ENCODE measurements around the gene LRSAM1. TPM values are rescaled to one million over a fixed set of nuclear protein-coding genes. Genes with fewer than 3 reads are reported as not detected.

LRSAM1 gene
- total and polyA plus RNA-seq, 7 donors, result 8.3 to 17.7 (median 13.3) TPM

DNA sequence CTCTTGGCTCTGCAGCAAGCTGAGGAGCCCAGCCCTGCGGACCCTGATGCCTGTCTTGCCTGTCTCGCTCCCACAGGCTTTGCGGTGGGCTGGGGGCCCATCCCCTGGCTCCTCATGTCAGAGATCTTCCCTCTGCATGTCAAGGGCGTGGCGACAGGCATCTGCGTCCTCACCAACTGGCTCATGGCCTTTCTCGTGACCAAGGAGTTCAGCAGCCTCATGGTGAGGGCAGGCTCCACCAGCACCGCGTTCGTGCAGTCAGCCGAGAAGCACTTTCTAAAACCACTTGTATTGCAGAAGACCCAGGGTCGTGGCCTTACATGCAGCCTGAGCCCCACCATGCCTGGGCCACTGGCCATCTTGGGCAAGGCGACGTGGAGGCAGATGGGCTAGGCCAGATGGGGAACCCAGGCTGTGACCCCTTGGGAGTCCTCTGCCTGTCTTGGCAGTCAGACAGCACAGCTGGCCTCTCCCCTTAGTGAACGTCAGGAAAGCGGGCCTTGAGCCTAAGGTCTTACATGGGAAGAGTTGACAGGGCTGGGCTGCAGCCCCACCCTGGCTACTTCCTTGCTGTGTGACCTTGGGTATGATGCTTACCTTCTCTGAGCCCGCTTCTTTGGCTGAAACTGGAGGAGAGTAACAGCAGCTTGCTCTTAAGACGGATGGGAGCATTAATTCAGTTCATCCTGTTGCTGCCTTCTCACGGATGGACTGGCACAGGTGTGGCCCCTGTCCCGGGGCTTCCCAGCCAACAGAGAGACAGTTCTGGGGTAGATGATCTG lies 45.8 kb upstream of the LRSAM1 start:
- TF ChIP-seq, protein P1, sequence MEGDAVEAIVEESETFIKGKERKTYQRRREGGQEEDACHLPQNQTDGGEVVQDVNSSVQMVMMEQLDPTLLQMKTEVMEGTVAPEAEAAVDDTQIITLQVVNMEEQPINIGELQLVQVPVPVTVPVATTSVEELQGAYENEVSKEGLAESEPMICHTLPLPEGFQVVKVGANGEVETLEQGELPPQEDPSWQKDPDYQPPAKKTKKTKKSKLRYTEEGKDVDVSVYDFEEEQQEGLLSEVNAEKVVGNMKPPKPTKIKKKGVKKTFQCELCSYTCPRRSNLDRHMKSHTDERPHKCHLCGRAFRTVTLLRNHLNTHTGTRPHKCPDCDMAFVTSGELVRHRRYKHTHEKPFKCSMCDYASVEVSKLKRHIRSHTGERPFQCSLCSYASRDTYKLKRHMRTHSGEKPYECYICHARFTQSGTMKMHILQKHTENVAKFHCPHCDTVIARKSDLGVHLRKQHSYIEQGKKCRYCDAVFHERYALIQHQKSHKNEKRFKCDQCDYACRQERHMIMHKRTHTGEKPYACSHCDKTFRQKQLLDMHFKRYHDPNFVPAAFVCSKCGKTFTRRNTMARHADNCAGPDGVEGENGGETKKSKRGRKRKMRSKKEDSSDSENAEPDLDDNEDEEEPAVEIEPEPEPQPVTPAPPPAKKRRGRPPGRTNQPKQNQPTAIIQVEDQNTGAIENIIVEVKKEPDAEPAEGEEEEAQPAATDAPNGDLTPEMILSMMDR (IDR thresholded peaks at IDR 0.05), result no peak
- no peaks in the 10 kb centered on the region for H3K27me3 ChIP-seq (ENCODE audit: insufficient read depth in 3 of 3, low read length in 2 of 3)
- H3K9me3 ChIP-seq, result no peaks in the 10 kb centered on the region
- peaks cover 0 to 68% of the 10 kb centered on the region in 2 donors for H3K36me3 ChIP-seq (ENCODE audit: insufficient read depth in 1 of 2, low read depth in 1 of 2)
- ATAC-seq (peak in 2 of 4 donors; percentile 34 to 45), DNase-seq (peak in 1 of 2 donors; percentile 81)
- no peak overlapping the region for H3K4me3 ChIP-seq
- no peak overlapping the region for H3K27ac ChIP-seq
- H3K4me1 ChIP-seq, result no peaks in the 10 kb centered on the region
- intact Hi-C loops (cut with DNase I), result no loop called here
- 66 to 73% (median 69%) methylated on average over 20 of the region's 20 CpGs for WGBS, 3 donors

DNA sequence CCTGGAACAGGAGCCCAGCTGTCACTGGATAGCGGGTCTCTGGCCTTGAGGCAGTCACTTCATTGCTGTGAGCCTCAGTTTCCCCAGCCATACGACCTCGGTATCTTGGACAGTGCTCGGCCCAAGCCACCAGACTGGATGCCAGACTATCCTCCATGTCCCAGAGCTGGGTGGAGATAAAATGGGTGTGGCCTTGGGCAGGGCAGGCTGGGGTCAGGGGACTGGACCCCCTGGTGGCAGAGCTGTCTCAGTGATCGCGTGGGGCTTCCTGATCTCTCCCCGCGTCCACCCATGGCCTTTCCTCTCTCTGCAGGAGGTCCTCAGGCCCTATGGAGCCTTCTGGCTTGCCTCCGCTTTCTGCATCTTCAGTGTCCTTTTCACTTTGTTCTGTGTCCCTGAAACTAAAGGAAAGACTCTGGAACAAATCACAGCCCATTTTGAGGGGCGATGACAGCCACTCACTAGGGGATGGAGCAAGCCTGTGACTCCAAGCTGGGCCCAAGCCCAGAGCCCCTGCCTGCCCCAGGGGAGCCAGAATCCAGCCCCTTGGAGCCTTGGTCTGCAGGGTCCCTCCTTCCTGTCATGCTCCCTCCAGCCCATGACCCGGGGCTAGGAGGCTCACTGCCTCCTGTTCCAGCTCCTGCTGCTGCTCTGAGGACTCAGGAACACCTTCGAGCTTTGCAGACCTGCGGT lies 44.4 kb upstream of the LRSAM1 start:
- no peak overlapping the region for H3K4me3 ChIP-seq
- H3K27me3 ChIP-seq (ENCODE audit: insufficient read depth in 3 of 3, low read length in 2 of 3), result no peaks in the 10 kb centered on the region
- 78 to 82% (median 82%) methylated on average over 12 to 13 of the region's 13 CpGs for WGBS, 3 donors
- ATAC-seq, result no peak
- H3K36me3 ChIP-seq (ENCODE audit: insufficient read depth in 1 of 2, low read depth in 1 of 2), result peaks cover 0 to 54% of the 10 kb centered on the region in 2 donors
- TF ChIP-seq, protein P1 (IDR thresholded peaks at IDR 0.05), result no peak
- no peak overlapping the region for H3K27ac ChIP-seq
- no peaks in the 10 kb centered on the region for H3K9me3 ChIP-seq
- intact Hi-C loops (cut with DNase I), result no loop called here
- no peaks in the 10 kb centered on the region for H3K4me1 ChIP-seq
- no peak for DNase-seq

DNA sequence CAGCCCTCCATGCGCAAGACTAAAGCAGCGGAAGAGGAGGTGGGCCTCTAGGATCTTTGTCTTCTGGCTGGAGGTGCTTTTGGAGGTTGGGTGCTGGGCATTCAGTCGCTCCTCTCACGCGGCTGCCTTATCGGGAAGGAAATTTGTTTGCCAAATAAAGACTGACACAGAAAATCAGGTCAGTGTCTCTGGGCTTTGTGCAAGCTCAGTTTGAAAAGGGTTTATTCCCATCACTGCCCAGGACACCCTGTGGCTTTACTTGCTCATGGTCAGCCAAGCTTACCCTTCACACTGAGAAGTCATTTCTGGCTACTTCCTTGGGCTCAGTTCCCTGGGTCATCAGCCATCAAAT lies 43.8 kb upstream of the LRSAM1 start:
- H3K36me3 ChIP-seq (ENCODE audit: insufficient read depth in 1 of 2, low read depth in 1 of 2), result peaks cover 0 to 49% of the 10 kb centered on the region in 2 donors
- ATAC-seq (no peak), DNase-seq (no peak)
- H3K9me3 ChIP-seq, result no peaks in the 10 kb centered on the region
- no peaks in the 10 kb centered on the region for H3K27me3 ChIP-seq (ENCODE audit: insufficient read depth in 3 of 3, low read length in 2 of 3)
- WGBS, 3 donors, result 74 to 79% (median 77%) methylated on average over 6 of the region's 6 CpGs
- intact Hi-C loops (cut with DNase I), result no loop called here
- no peaks in the 10 kb centered on the region for H3K4me1 ChIP-seq
- no peak overlapping the region for H3K4me3 ChIP-seq
- H3K27ac ChIP-seq, result no peak overlapping the region
- TF ChIP-seq, protein P1 (IDR thresholded peaks at IDR 0.05), result no peak

DNA sequence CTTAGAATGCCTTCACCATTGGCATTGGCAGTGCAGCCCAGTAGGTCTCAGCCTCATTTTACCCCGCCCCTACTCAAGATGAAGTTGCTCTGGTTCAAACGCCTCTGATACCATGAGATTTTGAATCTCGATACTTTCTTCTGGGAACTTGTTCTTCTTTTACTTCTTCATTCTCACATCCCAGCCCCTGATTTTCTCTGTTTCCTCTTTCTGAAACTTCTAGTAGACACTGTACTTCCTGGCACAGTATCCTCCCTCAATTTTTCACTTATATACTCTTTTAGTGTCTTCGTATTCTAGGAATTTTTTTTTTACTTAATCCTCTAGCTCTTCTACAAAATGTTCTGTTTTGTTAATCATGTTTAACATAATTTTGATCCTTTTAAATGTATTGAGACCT lies 40.2 kb upstream of the LRSAM1 start:
- Histone ChIP-seq H3K27me3 (ENCODE audit: insufficient read depth in 3 of 3, low read length in 2 of 3) (no peaks in the 10 kb centered on the region), H3K36me3 (ENCODE audit: insufficient read depth in 1 of 2, low read depth in 1 of 2) (peaks cover 0 to 18% of the 10 kb centered on the region in 2 donors), H3K9me3 (no peaks in the 10 kb centered on the region), H3K27ac (no peak overlapping the region), H3K4me3 (no peak overlapping the region), H3K4me1 (no peaks in the 10 kb centered on the region)
- ATAC-seq, result no peak
- DNase-seq, result no peak
- TF ChIP-seq, protein P1 (IDR thresholded peaks at IDR 0.05), result no peak
- intact Hi-C loops (cut with DNase I), result no loop called here
- 86 to 93% (median 92%) methylated on average over 4 of the region's 4 CpGs for WGBS, 3 donors

Measured in psoas muscle (tissue), 8 donors.